GM21423 (cell line): ENCODE data around the gene CACNA1A.
A peak's percentile ranks its signal among the peaks of the same experiment; 100 is the strongest.
"Not testable (repeated sequence)": the region's sequence is repeated elsewhere in the genome, so short reads cannot be mapped to it uniquely, and the experiment has no call there.

ENCODE experiments used
- ATAC-seq: cut with Tn5 transposase; IDR thresholded peaks from one replicate; pipeline ENCODE4 v1.9.1; 2021; ENCODE audit warnings: mild to moderate bottlenecking, moderate library complexity; ENCODE audit not compliant: unreplicated experiment

CACNA1A gene

DNA sequence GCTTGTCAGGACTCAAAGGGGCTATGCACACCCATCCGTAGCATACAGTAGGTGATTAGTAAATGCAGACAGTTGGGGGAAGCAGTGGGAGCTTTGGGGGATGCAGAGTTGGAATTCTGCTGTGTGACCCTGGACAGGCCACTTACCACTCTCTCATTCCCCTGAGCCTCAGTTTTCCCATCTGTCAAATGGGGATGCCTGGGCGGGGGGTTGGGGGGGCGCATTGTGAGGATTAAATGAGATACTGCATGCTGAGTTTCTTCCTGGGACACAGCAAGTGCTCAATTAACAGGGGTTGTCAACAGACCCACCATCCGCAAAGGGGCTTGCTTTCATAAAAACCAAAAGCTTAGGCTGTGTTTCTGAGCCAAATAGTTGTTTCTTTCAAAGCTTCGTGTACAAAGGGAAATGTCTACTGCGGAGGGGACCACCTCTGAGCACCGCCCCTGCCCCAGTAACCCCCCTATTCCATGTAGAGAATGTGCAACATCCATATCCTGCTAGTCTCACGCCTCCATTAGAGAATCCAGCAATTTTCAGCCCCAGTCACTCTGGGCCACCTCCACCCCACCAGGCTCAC is 223.7 kb downstream of the CACNA1A start:
- no peak for ATAC-seq

GRCh38 chr19:13281567-13282291 is 224.6 kb downstream of the CACNA1A start:
- no peak for ATAC-seq

DNA sequence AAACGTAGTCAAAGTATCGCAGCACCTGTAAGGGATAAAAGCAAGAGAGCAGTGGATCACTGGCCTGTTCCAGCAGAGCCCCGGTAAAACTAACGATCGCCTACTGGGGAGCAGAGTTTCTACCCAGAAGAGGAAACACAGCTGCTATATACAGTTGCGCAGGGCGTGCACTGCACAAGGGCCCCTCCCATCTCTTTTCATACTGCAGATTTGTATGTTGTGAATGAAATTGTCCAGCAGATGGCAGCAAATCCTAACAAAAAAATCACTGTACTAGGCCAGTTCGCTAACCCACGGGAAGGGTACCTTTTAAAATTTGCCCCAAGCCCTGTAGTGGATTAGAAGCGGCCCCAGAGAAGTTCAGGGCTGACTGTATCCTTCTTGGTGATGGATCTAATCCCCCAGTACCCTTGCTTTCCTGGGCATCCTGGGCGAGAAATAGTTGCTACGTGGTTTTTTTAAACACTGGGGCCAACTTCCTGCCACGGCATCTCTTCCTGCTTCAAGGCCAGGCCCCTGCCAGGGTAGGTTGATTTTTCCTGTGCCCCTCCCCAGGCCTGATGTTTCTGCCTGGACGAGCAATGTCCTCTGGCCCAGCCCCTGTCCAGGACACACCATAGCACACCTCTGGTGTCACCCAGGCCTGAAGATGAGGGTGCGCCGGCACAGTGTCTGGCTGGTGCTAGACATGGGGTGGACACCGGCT is 229.0 kb downstream of the CACNA1A start:
- ATAC-seq, result peak; percentile 53

GRCh38 chr19:13275016-13275722 is 231.1 kb downstream of the CACNA1A start:
- no peak for ATAC-seq

GRCh38 chr19:13270514-13271105 is 235.7 kb downstream of the CACNA1A start:
- ATAC-seq, result no peak

- ATAC-seq, result no peak
Measured at GRCh38 chr19:13269348-13269747, 236.9 kb downstream of the CACNA1A start.

- ATAC-seq, result no peak
Measured at GRCh38 chr19:13267889-13268288, 238.4 kb downstream of the CACNA1A start.

DNA sequence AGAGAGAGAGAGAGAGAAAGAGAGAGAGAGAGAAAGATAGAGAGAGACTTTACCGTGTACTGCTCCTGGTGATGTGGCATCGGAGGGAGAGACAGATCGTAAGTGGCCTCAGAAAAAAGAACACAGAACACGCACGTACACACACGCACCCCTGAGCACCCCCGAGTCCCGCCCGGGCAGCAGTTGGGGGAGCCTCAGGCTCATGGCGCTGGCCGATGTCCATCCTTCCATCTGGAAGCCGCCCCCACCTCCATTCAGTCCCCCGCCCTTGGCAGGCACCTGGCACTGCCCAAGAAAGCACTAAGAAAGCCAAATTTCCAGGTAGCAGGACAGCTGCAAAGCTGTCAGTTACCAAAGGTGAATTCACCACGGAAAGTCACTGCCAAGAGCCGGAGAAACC is 239.1 kb downstream of the CACNA1A start:
- ATAC-seq, result no peak

- no peak for ATAC-seq
Measured at GRCh38 chr19:13262450-13262849, 243.8 kb downstream of the CACNA1A start.

DNA sequence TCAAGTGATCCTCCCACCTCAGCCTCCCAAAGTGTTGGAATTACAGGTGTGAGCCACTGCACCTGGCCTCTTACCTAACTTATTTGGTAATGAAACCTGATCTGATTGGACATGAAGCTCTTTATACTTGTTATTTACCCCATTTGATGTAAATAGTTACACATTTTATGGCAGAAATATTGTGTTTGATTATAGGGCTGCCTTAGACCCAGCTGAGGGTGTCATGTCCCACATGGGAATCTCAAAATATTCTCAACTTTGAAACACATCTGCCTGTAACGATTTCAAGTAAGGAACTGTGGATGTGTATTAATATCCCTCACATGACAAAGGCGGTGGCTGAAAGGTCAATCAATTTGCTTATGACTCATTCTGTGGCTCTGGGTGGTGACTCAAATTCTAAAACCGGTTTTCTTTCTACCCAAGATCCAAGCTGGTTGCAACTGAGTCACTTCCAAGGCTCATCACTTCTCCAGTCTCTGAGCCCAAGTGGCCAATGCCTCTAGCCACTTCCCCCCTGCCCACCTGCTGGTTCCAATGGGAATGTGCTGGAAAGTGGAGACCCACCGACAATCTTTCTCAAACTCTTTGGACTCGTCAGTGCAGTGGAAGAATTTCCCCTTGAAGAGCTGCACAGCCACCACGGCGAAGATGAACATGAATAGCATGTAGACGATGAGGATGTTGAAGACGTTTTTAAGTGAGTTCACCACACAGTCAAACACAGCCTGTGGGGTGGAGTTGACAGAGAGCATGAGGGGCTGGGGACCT is 245.2 kb downstream of the CACNA1A start:
- ATAC-seq, result peak; percentile 73

DNA sequence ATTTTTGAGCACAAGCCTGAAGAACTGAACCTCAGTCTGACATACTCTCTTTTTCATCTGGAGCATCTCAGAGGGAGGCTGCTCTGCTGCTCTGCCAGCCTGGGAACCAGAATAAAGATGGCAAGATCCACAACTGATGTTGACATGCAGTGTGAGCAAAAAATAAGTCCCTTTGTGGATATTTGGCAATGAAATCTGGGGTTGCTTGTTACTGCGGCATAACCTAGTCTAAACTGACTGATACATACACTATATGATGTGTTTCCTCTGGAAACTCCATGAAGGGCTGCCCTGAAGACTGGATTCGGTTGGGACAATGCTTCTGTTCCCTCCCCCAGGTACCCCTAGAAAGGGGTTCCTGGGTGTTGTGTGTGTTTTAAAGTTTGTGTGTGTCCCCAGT is 249.4 kb downstream of the CACNA1A start:
- no peak for ATAC-seq

- not testable (repeated sequence) for ATAC-seq
Measured at GRCh38 chr19:13256398-13256797, 249.9 kb downstream of the CACNA1A start.

- ATAC-seq, result no peak
Measured at GRCh38 chr19:13255719-13256059, 250.6 kb downstream of the CACNA1A start.

- no peak for ATAC-seq
Measured at GRCh38 chr19:13255041-13255718, 251.1 kb downstream of the CACNA1A start.

DNA sequence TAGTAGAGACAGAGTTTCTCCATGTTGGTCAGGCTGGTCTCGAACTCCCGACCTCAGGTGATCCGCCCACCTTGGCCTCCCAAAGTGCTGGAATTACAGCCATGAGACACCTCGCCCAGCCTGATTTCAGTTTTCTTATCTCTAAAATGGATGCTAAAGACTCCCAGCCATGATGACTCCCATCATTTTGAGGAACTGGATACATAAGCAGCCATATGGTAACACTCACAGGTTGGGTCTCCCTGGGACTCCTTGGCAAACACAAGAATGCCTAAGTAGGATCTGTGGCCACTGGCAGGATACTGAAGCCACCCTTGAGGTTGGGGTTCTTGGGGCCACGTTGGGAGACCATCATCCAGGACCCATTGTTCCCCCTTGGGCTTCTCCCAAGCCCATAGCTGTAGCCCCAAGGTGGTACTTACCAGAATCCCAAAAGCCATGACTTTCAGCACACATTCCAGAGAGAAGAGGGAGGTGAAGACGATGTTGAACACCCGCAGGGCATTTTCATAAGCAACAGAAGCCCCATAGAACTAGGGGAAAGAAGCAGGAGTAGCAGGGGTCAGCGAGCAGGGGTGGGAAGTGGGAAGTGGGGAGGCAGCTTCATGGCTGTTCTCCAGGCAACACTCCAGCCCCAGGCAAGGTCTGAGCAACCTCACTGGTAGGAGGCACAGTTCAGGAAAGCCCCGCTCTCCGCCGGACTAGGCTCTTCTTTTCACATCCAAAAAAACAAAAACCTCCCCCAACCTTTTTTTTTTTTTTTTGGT is 253.5 kb downstream of the CACNA1A start:
- ATAC-seq, result no peak

DNA sequence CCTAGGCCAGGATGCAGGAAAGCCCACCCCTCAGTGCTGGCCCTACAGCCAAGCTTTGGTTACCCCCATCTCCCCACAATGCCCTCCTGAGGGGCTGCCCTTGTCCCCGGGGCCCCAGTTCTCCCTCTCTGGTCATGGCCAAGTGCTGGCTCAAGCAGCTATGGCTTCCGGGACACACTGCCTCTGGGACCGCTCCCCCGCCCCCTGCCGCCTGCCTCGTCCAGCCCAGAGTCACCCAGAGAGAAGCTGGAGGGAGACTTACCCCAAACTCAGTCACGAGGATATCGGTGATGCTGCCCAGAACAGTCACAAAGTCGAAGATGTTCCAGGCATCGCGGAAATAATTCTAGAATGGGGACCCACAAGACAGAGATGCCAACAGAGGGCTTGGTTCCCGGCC is 261.4 kb downstream of the CACNA1A start:
- ATAC-seq, result no peak

- ATAC-seq, result no peak
Measured at GRCh38 chr19:13241231-13242104, 264.8 kb downstream of the CACNA1A start.

DNA sequence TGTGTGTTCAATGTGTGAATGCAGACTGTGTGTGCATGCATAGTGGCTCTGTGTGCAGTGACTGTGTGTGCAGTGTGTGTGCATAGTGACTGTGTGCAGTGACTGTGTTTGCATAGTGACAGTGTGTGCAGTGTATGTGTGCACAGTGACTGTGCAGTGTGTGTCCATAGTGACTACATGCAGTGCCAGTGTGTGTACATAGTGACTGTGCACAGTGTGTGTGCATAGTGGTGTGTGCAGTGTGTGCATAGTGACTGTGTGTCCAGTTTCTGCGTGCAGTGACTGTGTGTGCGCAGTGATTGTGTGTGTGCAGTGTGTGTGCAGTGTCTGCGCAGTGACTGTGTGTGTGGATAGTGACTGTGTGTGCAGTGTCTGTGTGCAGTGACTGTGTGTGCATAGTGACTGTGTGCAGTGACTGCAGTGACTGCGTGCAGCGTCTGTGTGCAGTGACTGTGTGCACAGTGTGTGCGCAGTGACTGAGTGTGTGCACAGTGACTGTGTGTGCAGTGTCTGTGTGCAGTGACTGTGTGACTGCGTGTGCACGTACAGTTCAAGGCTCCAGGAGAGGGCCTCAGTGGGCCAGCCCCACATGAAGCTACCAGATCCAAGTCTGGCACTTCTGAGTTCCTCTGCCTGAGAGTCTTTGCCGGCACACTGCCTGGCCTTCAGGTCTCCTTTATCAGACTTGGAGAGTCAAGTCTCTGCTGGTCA is 265.8 kb downstream of the CACNA1A start:
- no peak for ATAC-seq
